Measurements from ENCODE around the gene LRRC63. TPM values are rescaled to one million over a fixed set of nuclear protein-coding genes. Genes with fewer than 3 reads are reported as not detected.
"Not testable (repeated sequence)": the region's sequence is repeated elsewhere in the genome, so short reads cannot be mapped to it uniquely, and the experiment has no call there.

The LRRC63 gene
- total RNA-seq, 1 donor from 2014 or later = not detected

- DNase-seq = no peak
Measured at GRCh38 chr13:46267166-46267565, 55.4 kb downstream of the LRRC63 start.

DNA sequence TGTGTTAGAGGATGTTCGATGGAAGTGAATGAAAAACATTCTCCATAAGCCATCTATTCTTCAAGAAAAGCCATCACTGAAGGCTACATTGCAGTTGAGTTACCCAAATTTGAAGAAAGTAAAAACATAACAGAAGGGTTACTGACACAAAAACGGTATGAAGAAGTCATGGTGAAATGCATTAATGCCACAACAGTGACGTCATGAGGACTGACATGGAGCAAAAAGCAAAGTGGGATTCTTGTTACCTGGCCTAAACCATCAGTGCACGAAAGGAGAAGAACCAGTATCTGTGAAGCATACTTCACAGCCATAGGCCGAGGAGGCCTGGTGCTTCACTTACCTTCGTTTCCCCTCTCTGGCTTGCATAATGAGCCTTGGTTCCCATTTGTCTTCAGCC lies 58.7 kb downstream of the LRRC63 start:
- DNase-seq = no peak

DNA sequence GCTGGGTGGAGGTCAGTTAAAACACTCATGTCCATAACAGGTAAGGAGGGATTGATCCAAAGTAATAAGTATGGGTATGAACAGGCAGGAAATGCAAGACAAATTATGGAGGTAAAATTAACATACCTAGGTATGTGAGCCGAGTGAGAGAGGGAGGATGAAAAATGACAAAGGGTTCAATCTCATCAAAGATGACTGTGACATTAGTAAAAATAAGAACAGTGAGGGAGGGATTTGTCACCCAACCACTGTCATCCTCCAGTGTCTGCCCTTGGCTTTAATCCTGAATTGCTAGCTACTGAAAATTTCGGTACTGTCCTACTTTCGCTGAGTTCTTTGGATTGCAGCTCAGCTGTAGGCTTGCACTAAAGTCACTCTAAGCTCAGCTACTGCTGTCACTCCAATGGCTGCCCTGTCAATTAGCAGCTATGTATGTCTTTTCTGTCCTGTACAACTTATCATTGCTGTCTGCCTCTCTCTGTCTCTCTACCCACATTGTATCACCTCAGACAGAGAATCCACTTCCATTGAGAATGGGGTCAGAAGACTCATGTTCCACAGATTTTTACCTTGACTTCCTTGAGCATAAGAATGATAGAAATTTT lies 62.5 kb downstream of the LRRC63 start:
- DNase-seq = no peak

DNA sequence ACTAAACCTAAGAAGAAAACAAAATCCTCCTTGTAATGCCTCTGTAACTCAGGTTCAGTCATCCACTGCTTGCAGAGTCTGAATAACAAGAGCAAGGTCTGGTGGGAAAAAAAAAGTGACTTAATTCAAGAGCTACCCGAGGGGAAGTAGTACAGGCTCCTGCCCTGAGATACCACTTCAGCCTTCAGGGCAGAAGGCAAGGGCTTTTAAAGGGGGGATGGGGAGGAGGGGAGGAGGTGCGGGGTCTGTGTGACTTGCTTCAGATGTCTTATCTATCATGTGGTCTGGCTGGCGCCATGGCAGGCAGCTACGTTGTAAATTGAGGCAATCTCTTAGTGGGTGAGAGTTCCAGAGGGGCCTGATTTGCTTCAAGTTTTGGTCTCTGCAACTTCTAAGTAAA lies 66.7 kb downstream of the LRRC63 start:
- no peak for DNase-seq

- DNase-seq = no peak
Measured at GRCh38 chr13:46281779-46282178, 70.1 kb downstream of the LRRC63 start.

- not testable (repeated sequence) for DNase-seq
Measured at GRCh38 chr13:46283912-46284824, 72.4 kb downstream of the LRRC63 start.

DNA sequence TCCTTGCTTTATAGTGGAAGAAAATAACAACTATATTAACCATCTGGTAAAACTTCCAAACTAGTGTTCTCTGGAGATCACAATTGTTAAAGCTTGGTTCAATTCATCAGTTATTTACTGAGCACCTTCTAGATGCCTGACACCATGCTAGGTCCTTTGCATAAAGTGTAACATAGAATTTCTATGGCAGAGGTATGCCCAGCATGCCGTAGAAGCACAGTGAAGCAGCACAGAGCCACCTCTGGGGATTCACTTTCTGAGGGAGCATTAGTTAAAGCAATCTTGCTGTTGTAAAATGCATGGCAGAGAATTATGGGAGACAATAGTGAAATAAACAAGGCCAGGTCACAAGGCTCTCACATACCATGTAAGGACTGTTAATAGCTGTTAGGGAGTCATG lies 75.2 kb downstream of the LRRC63 start:
- DNase-seq = no peak

- peak; percentile 41 for DNase-seq
Measured at GRCh38 chr13:46288570-46289259, 77.0 kb downstream of the LRRC63 start.

DNA sequence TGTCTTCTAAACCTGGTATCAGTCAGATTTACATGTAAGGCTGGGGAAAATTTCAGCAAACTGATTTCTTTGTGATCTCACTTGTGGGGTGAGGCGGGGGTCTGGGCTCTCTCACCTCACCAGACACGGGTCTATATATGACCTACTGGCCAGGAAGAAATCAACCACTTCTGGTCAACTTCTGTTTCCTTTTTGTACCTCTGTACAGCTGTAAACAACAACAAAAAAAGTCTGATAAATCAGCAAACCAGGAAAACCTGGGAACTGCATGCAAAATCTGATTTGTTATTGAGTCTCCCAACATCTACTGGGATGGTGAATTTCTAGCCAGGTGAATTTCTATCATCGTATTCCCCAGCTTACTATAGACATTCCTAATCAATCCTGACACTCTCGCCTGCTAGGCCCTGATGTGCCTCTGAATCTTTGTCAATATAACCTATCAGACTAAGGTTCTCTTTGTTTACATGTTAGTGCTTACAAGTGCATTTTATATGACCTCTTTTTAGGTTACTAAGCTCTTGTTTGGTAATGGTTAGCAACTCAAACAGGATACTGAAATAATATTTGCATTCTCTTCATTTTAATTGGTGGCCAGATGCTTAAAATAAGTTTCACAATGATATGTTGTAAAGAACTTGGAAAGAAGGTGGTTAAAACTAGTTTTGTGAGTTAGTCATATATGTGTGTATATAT lies 77.7 kb downstream of the LRRC63 start:
- no peak for DNase-seq

GRCh38 chr13:46290434-46290833 lies 78.7 kb downstream of the LRRC63 start:
- DNase-seq = no peak

GRCh38 chr13:46293436-46293835 lies 81.7 kb downstream of the LRRC63 start:
- no peak for DNase-seq

GRCh38 chr13:46295491-46296114 lies 83.9 kb downstream of the LRRC63 start:
- DNase-seq = no peak

- no peak for DNase-seq
Measured at GRCh38 chr13:46296115-46296822, 84.5 kb downstream of the LRRC63 start.

GRCh38 chr13:46296921-46297320 lies 85.2 kb downstream of the LRRC63 start:
- DNase-seq = no peak

DNA sequence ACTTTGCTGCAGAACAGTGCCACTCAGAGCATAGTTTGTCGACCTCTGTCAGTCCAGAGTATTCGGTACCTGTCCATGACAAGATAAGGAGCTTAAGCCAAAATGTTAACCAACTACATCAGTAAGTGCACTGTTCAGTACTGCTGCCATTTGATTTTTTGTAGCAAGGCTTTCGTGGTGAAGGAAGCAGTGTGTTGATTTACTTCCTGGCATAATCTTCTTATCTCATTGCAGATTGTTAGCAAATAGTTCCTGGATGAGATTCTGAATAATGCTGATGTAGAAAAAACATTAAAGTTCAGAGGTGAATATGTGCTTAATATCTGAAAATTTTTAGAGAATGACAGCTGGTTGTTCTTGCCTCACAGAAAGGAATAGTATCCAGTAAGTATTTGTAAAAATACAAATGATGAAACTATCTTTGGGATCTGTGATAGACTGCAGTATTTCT lies 85.7 kb downstream of the LRRC63 start:
- DNase-seq = no peak

GRCh38 chr13:46303742-46304385 lies 92.1 kb downstream of the LRRC63 start:
- no peak for DNase-seq

DNA sequence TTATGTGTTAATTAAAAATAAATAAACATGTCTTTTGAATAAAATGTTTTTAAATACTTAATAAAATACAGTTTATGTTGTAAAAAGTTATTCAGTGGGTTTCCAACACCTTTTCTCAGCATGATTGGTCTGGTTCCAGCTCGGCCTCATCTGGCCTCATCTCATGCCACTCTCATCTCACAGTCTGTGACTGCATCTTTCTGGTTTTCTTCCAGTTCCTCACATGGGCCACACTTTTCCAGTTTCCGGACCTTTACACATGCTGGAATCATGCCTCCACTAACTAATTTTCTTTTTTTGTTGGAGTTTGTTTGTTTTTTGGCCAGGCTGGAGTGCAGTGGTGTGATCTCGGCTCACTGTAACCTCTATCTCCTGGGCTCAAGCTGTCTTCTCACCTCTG lies 92.8 kb downstream of the LRRC63 start:
- no peak for DNase-seq

GRCh38 chr13:46307554-46307953 lies 95.8 kb downstream of the LRRC63 start:
- DNase-seq = no peak

- DNase-seq = no peak
Measured at GRCh38 chr13:46310066-46310465, 98.3 kb downstream of the LRRC63 start.

- DNase-seq = no peak
Measured at GRCh38 chr13:46311217-46311616, 99.5 kb downstream of the LRRC63 start.

DNA sequence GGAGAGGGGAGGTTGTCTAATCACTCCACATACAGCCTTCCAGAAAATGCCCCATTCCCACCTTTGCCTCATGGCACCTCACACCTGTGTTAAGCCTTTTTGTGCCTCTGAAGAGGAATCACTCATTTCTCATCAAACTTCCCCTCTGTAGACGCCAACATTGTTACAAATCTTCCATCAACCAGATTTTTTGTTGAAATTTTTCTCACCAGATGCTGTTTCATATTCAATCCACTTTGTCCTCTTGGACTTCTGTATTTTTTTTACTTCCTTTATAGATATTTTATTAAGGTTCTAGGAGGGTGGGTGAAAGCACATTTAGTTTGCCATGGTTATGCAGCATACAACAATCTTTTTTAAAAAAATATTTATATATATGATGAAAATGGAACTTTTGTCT lies 101.3 kb downstream of the LRRC63 start:
- no peak for DNase-seq
